Right hindlimb (tissue), 1 donor: ENCODE measurements around the gene HHATL.

ENCODE experiments used
- DNase-seq: peaks from one replicate; pipeline ENCODE4 v3.0.0-alpha.2; 2018

Gene HHATL

GRCh38 chr3:42712344-42712648 lies 9.7 kb upstream of the HHATL start:
- no peak for DNase-seq

DNA sequence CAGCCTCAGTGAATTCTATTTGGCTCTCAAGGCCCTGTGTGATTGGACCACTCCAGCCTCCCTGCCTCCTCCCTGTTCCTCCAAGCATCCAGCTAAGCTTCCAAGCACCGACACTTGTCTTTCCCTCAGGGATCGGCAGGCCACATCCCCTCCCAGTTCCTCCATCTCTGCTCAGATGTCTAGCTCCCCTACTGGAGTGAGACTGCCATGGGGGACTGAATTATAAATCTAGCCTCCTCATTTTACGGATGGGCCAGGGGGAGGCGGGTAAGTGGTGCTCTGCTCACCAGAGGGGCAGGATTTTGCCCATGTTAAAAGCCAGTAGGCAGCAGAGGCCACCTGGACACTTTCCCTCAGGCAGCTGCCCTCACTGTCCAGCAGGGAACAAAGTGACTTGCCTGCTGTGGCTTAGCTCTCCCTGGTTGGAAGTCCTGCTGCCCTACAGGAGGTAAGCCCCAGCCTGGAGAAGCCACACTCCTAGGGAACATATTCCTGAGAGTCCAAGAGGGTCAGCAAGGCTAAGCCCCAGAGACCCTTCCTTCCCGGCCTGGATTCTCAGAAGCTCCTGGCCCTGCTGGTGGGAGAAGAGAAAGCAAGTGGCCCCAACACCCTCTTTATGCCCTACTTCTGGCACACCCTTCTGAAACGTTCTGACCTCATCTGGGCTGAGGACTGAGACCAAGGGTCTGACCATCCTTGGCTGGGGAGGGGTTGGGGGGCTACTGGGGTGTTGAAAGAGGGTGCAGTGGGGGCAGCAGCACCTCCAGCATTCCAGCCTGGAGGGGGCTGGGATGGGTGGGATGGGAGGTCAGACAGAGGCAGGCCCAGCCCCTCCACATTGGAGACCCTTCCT lies 9.1 kb upstream of the HHATL start:
- DNase-seq, result peak; percentile 15

DNA sequence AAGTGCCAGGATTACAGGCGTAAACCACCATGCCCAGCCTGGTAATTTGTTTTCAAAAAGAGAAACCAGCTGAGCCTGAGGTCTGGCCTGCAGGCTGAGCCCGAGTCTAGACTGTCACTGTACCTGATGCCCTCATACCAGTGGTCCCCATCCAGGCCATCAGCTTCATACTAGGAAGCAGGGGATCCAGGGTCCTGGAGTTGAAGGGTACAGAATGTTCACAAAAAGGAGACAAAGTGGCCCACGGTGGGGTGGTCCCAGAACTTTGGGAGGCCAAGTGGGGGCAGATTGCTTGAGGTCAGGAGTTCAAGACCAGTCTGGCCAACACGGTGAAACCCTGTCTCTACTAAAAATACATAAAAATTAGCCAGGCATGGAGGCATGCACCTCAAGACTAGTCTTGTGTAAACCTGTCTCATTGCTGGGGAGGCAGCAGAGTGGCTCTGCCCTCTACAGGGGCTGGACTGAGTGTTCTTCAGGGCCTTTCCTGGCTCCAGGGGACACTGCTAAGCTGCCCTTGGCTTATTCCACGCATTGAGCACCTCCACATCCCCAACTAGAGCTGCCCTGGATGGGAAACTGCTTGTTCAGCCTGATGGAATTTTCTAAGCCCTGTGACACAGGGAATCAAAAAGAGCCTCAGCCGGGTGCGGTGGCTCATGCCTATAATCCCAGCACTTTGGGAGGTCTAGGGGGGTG lies 7.9 kb upstream of the HHATL start:
- DNase-seq, result no peak

DNA sequence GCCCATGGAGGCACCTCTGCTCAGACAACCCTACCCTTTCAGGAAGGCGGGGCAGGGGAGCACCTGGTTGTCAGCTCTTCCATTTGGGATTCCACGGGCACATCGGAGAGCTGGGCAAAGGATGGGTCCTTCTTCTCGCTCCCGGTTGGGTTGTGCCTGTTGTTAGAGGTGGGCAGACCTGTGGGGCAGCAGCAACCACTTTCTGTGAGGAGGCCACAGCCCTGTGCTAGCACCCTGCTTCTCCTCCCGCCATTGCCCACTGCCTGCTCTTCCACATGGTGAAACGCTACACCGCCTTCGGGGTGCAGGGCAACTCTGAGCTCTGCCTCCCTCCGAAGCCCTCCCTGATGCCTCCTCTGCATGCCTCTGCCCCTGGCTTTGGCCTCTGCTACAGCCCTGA lies 7.0 kb upstream of the HHATL start:
- no peak for DNase-seq

GRCh38 chr3:42708611-42709151 lies 6.1 kb upstream of the HHATL start:
- DNase-seq, result no peak

- no peak for DNase-seq
Observed at GRCh38 chr3:42707620-42708355, 5.2 kb upstream of the HHATL start.

GRCh38 chr3:42706721-42707619 lies 4.4 kb upstream of the HHATL start:
- DNase-seq, result no peak

- no peak for DNase-seq
Observed at GRCh38 chr3:42705962-42706585, 3.5 kb upstream of the HHATL start.

DNA sequence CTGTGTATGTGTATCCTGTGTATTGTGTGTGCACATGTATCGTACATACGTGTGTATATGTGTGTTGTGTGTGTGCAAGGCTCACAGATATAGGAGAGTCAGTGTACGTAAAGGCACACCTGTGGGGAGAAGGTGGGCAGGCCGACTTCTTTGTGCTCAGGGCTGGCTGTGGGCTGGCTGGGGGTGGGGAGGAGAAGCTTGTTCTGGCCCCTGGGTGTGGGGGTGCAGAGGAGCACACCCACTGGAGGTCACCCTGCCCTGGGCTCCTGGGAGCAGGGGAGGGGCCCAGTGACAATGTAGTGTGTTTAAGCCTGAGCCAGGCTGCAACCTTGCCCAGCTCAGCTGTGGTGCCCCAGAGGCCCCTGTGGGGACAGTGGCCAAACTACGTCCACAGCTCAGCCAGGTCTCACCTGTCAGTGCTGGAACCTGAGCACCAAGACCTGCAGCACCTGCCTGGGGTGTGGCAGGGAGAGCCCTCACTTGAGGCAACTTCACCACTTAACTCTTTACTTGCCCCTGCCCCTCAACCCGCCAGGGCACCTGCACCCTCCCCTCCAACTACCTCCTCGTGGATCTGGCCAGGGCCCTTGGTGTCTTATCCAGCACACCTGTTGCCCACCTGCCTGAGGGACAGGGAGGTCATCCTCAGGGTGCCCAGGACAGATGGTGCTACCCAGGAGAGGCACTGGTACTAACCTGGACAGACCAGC lies 2.6 kb upstream of the HHATL start:
- no peak for DNase-seq

DNA sequence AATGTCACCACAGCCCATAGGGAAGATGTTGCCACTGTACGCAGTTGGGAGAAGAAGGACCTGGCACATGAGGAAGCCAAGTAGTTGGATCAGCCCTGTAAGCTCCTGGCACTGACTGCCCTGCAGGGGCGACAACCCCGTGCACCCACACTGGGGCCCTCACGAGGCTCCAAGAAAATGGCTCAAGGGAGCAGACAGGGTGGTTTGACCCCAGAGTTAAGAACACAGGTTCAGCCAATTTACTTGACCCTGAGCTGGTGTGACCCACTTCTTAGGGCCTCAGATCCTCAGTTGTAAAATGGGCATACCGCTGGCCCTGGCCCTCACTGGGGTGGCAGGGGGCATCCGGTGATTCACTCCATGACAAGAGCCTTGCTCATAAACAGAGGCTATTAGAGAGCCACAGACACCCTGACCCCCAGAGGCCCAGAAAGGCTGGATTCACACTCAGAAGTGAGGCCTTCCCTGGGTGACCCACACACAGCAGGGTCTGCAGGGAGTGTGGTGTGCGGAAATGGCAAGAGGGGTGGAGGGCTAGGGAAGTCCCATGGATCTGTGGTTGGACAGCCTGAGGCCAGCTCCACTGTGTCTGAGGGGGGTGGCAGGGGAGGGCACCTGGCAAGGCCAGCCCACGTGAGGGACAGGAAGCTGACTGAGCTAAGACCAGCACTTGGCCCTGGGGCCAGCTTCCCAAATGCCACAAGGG lies 1.7 kb upstream of the HHATL start:
- DNase-seq, result no peak

GRCh38 chr3:42703695-42704025 lies 1.1 kb upstream of the HHATL start:
- no peak for DNase-seq

- DNase-seq, result no peak
Observed at GRCh38 chr3:42702982-42703694, 540 bp upstream of the HHATL start.

- peak; percentile 70 for DNase-seq
Observed at GRCh38 chr3:42701371-42702065, 1.1 kb downstream of the HHATL start.

DNA sequence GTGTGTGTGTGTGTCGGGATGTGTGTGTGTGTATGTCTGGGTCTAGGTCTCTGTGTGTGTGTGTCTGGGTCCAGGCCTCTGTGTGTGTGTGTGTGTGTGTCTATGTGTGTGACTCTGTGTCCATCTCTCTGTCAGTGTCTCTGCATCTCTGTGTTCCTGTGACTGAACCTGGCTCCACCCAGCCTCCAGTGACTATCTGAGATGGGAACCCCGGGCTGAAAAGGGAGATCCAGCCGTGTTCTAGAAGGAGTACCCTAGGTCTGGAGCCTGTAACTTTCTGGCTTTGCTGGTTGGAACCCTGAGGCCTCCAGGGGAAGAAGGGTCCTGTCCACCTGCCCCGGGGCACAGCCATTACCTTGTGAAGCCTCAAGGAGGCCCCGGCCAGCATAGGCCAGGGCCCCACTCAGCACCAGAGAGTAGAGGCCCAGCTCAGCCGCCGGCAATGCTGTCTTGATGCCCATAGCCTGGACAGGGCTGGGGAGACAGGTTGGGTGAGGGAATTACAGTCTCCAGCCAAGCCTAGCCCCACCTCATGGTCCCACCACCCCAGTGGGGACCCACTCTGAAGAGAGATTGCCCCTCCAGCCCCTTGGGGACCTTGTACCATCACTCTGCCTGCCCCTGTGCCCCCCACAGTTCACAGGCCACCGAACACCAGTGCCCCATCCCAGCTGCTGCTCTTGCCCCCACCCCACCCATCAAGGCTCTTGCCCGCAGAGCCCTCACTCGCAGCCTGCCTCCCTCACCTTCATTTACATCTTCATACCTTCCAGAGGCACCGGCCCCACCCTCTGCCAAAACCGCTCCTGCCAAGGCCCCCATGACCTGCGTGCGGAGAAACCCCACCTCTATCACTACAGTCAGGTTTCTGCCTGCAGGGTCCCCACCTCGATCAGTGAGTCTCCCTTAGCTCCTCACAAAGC lies 2.0 kb downstream of the HHATL start:
- no peak for DNase-seq

DNA sequence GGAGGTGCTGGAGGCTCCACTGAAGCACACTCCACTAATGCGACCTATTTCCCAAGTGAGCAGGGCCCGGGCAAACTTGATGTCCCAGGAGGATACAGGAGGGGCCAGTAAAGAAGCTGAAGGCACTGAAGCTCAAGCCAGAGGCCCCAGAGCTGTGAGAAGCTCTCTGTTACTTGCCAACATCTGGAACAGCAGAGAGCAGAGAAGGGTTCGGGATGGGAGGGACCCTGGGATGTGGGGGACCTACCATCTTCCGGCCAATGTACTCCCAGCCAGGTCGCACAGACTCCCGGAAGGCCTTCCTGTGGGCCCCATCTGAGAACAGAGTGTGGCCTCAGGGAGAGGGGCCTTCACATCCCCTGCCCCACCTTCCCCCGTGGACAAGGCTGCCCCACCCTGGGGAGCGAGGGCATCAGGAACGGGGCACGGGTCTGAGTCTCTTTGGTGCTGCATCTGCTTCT lies 3.1 kb downstream of the HHATL start:
- no peak for DNase-seq

- DNase-seq, result no peak
Observed at GRCh38 chr3:42698911-42699230, 3.7 kb downstream of the HHATL start.

GRCh38 chr3:42698216-42698910 lies 4.2 kb downstream of the HHATL start:
- no peak for DNase-seq
